Liver (tissue), 9 donors: ENCODE measurements around the gene ACKR3. TPM values are rescaled to one million over a fixed set of nuclear protein-coding genes. Genes with fewer than 3 reads are reported as not detected.

Experiments used
- DNase-seq: peaks from one replicate; pipeline ENCODE4 v3.0.0-alpha.2; 2017; ENCODE audit warnings: low spot score
- H3K27ac ChIP-seq, 2 donors: one replicate each; pipeline ENCODE4 v1.7.0; 2013; ENCODE audit warnings: inconsistent platforms in 2 of 2, low read length in 2 of 2, control low read depth in 1 of 2, low read depth in 1 of 2, mild to moderate bottlenecking in 1 of 2
- H3K27me3 ChIP-seq, 4 donors: one replicate each; pipeline versions ENCODE4 v1.6.1 to v1.7.0; 2013; ENCODE audit warnings: low read length in 3 of 4, inconsistent platforms in 1 of 4, mild to moderate bottlenecking in 1 of 4, moderate library complexity in 1 of 4; ENCODE audit not compliant: control insufficient read depth in 4 of 4, insufficient read depth in 4 of 4
- H3K36me3 ChIP-seq, 4 donors: one replicate each; pipeline versions ENCODE4 v1.6.1 to v1.7.0; 2013; ENCODE audit warnings: low read length in 3 of 4, mild to moderate bottlenecking in 3 of 4, low read depth in 1 of 4, moderate library complexity in 1 of 4; ENCODE audit not compliant: control insufficient read depth in 4 of 4, insufficient read depth in 3 of 4
- H3K4me1 ChIP-seq, 4 donors: one replicate each; pipeline versions ENCODE4 v1.6.1 to v1.7.0; 2013; ENCODE audit warnings: low read length in 3 of 4, mild to moderate bottlenecking in 3 of 4, moderate library complexity in 1 of 4; ENCODE audit not compliant: control insufficient read depth in 4 of 4, insufficient read depth in 4 of 4
- H3K4me3 ChIP-seq, 3 donors: one replicate each; pipeline versions ENCODE4 v1.6.1 to v1.7.0; 2013; ENCODE audit warnings: low read length in 3 of 3, control low read depth in 1 of 3, low read depth in 1 of 3, mild to moderate bottlenecking in 1 of 3
- H3K9ac ChIP-seq, 2 donors: one replicate each; pipeline ENCODE4 v1.7.0; 2013; ENCODE audit warnings: low read length in 2 of 2, mild to moderate bottlenecking in 2 of 2, moderate library complexity in 2 of 2, control low read depth in 1 of 2, low read depth in 1 of 2
- H3K9me3 ChIP-seq, 4 donors: one replicate each; pipeline versions ENCODE4 v1.6.1 to v1.7.0; 2013; ENCODE audit warnings: low read length in 3 of 4; ENCODE audit not compliant: control insufficient read depth in 4 of 4
- ATF3 ChIP-seq: IDR thresholded peaks from 2 replicates; pipeline ENCODE4 v1.6.1; 2016; ENCODE audit warnings: antibody characterized with exemption
- FOXA2 ChIP-seq: IDR thresholded peaks from 2 replicates; pipeline ENCODE4 v1.6.1; 2016; ENCODE audit warnings: antibody characterized with exemption
- GABPA ChIP-seq, 2 donors: IDR thresholded peaks in 1 of 2; conservative IDR thresholded peaks in 1 of 2; 2 replicates each; pipeline ENCODE4 v1.6.1; 2016; ENCODE audit warnings: antibody characterized with exemption in 2 of 2, mild to moderate bottlenecking in 1 of 2, moderate library complexity in 1 of 2
- HNF4A ChIP-seq, 2 donors: conservative IDR thresholded peaks; 2 replicates each; pipeline ENCODE4 v1.6.1; 2016; ENCODE audit warnings: antibody characterized with exemption in 2 of 2, mild to moderate bottlenecking in 2 of 2
- HNF4G ChIP-seq: IDR thresholded peaks from 2 replicates; pipeline ENCODE4 v1.6.1; 2016; ENCODE audit warnings: antibody characterized with exemption
- JUND ChIP-seq, 2 donors: IDR thresholded peaks; 2 replicates each; pipeline ENCODE4 v1.6.1; 2016; ENCODE audit warnings: antibody characterized with exemption in 2 of 2
- MAX ChIP-seq: IDR thresholded peaks from 2 replicates; pipeline ENCODE4 v1.6.1; 2016; ENCODE audit warnings: antibody characterized with exemption
- NR2F2 ChIP-seq: IDR thresholded peaks from 2 replicates; pipeline ENCODE4 v1.6.1; 2016; ENCODE audit warnings: antibody characterized with exemption
- RAD21 ChIP-seq, 2 donors: IDR thresholded peaks; 2 replicates each; pipeline ENCODE4 v1.6.1; 2016; ENCODE audit warnings: antibody characterized with exemption in 2 of 2, mild to moderate bottlenecking in 2 of 2
- REST ChIP-seq: IDR thresholded peaks from 2 replicates; pipeline ENCODE4 v1.6.1; 2016; ENCODE audit warnings: antibody characterized with exemption, mild to moderate bottlenecking
- RXRA ChIP-seq, 2 donors: IDR thresholded peaks; 2 replicates each; pipeline ENCODE4 v1.6.1; 2017 to 2018; ENCODE audit warnings: antibody characterized with exemption in 2 of 2, mild to moderate bottlenecking in 1 of 2
- SP1 ChIP-seq: IDR thresholded peaks from 2 replicates; pipeline ENCODE4 v1.6.1; 2018; ENCODE audit warnings: antibody characterized with exemption, mild to moderate bottlenecking
- TAF1 ChIP-seq: conservative IDR thresholded peaks from 2 replicates; pipeline ENCODE4 v1.6.1; 2016; ENCODE audit warnings: antibody characterized with exemption, mild to moderate bottlenecking
- YY1 ChIP-seq: IDR thresholded peaks from 2 replicates; pipeline ENCODE4 v1.6.1; 2016; ENCODE audit warnings: antibody characterized with exemption, mild to moderate bottlenecking
- ZBTB33 ChIP-seq: IDR thresholded peaks from 2 replicates; pipeline ENCODE4 v1.6.1; 2016; ENCODE audit warnings: antibody characterized with exemption
- WGBS: extraction: QIAGEN DNeasy Blood & Tissue Kit; methylation state at CpG from one replicate; pipeline ENCODE4 v1.1.7; 2013; 5-methylcytosine and 5-hydroxymethylcytosine counted together
- polyA plus RNA-seq, 2 donors: library from polyadenylated mRNA; stranded (reverse) in 1 of 2; unstranded in 1 of 2; fragments of 200-250 nt in 1 of 2; fragments of >200 nt in 1 of 2; fragmentation: Nextera tagmentation in 1 of 2; extraction: Ambion mirVana in 1 of 2; gene quantifications; one replicate each; pipeline versions ENCODE4 v1.2.1 to v1.2.3, GENCODE V29; 2013 to 2015
- total RNA-seq, 2 donors: library from RNA; depleted of rRNA; stranded (reverse); fragments of >200 nt; gene quantifications; one replicate each; pipeline ENCODE4 v1.2.3, GENCODE V29; 2014
- donor health status: healthy.
- donor health status: healthy.
- donor health status: healthy.
- donor health status: healthy.
- donor health status: healthy.

Gene ACKR3
- total and polyA plus RNA-seq, 4 donors = 1.6 to 6.0 (median 3.0) TPM

GRCh38 chr2:236610991-236611821 is 41.6 kb downstream of the ACKR3 start:
- 86% methylated on average over 8 of the region's 8 CpGs for WGBS
- no peak for DNase-seq
- TF ChIP-seq NR2F2 = no peak
- TF ChIP-seq ATF3 = no peak
- no peak for TF ChIP-seq RXRA (IDR thresholded peaks at IDR 0.05)
- TF ChIP-seq ZBTB33 = no peak
- no peak for TF ChIP-seq JUND (IDR thresholded peaks at IDR 0.05)
- TF ChIP-seq YY1 = no peak
- no peak for TF ChIP-seq GABPA (IDR thresholded peaks at IDR 0.05 in 1 of 2, conservative IDR thresholded peaks at IDR 0.05 in 1 of 2)
- no peak for TF ChIP-seq REST
- no peak for TF ChIP-seq SP1
- no peak for TF ChIP-seq HNF4G
- no peak for TF ChIP-seq TAF1
- TF ChIP-seq RAD21 (IDR thresholded peaks at IDR 0.05) = no peak
- no peak for TF ChIP-seq HNF4A (conservative IDR thresholded peaks at IDR 0.05)
- no peak for TF ChIP-seq FOXA2
- TF ChIP-seq MAX = no peak

GRCh38 chr2:236612737-236613136 is 43.1 kb downstream of the ACKR3 start:
- DNase-seq = no peak
- H3K9ac ChIP-seq = no peak overlapping the region
- no peaks in the 10 kb centered on the region for H3K9me3 ChIP-seq
- H3K4me1 ChIP-seq = no peaks in the 10 kb centered on the region
- 91% methylated on average over 10 of the region's 10 CpGs for WGBS
- peaks cover 0 to 2% (median 0%) of the 10 kb centered on the region in 4 donors for H3K27me3 ChIP-seq
- H3K36me3 ChIP-seq = no peaks in the 10 kb centered on the region
- no peak overlapping the region for H3K4me3 ChIP-seq
- no peak overlapping the region for H3K27ac ChIP-seq
- no peak for TF ChIP-seq NR2F2

More at GRCh38 chr2:236610991-236611821, 41.6 kb downstream of the ACKR3 start:
- no peak overlapping the region for H3K27ac ChIP-seq
- no peaks in the 10 kb centered on the region for H3K4me1 ChIP-seq
- no peaks in the 10 kb centered on the region for H3K9me3 ChIP-seq
- H3K9ac ChIP-seq = no peak overlapping the region
- peaks cover 0 to 2% (median 0%) of the 10 kb centered on the region in 4 donors for H3K27me3 ChIP-seq
- no peaks in the 10 kb centered on the region for H3K36me3 ChIP-seq
- no peak overlapping the region for H3K4me3 ChIP-seq
